ENCODE data around the gene PPAT.
A peak's percentile ranks its signal among the peaks of the same experiment; 100 is the strongest.
"Not testable (repeated sequence)": the region's sequence is repeated elsewhere in the genome, so short reads cannot be mapped to it uniquely, and the experiment has no call there.

PPAT gene

DNA sequence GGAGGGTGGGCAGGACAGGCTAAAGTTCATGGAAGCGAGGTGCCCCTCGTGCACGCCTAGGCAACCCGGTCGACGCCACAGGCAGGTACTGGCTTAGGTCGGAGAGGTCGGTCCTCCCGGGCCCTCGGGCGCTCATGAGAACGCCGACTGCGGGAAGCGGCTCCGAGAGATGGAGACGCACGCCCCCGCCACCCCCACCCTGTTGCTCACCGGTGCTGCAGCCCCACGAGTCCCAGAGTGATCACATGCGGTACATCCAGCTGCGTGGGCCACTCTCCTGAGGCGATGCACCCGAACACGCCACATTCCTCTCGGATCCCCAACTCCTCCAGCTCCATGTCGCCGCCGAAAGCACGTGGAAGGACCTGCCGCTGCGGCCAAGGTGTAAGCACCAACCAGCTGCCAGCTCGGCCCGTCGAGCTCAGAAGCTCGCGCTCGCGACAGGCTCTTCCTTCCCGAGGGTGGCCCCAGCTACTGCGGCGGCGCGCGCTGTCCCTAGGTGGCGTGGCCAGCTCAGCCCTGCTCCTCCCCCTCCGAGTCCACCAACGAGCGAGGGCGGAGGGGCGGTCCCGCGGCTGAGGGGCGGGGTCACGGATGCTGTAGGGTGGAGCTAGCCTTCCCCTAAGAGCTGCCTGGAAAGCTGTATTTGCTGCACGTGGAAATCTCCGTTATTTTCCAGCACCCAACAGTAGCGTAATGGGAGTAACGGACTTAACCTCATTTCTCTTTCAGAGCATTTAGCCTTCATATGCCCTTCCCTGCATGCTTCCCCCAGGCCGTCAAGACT is at the start of gene PPAT:
PPAT (minus strand) TSS at position 476 of the 787 bp plus-strand sequence; CDS start at position 338, 138 bp downstream.
- DNase-seq = peak; percentile 98

DNA sequence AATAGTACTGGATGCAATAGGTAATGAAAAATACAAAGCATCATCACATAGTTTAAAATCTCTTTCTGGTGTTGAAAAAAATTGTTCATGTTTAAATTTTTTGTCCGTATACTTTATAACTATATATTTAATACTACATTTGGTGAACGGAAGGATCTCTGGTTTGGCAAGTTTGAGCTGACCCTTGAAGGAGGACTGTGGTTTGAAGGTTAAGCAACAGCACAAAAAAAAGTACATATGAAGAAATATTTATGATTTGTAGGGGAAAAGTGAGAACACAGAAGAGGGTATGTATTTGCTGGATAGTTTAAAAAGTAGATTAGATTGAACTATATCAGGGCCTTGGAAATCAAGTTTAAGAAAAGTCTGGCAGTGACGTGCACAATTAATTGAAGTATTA is 45.3 kb upstream of the PPAT start:
- DNase-seq = no peak

DNA sequence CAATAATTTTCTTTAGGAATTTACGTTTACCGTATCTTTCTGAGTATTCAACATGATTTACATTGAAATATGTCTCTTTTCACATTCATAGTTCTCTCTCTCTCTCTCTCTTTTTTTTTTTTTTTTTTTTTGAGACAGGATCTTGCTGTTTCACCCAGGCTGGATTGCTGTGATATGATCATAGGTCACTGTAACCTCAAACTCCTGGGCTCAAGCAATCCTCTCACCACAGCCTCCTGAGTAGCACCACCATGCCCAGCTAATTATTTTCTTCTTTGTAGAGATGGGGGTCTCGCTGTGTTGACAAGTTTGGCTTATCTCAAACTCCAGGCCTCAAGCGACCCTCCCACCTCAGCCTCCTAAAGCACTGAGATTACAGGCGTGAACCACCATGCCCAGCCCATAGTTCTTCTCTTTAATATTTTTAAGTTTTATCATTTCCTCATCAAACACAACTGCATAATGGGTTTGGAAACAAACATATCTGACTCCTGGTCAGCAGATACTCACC is 41.8 kb upstream of the PPAT start:
- no peak for DNase-seq

DNA sequence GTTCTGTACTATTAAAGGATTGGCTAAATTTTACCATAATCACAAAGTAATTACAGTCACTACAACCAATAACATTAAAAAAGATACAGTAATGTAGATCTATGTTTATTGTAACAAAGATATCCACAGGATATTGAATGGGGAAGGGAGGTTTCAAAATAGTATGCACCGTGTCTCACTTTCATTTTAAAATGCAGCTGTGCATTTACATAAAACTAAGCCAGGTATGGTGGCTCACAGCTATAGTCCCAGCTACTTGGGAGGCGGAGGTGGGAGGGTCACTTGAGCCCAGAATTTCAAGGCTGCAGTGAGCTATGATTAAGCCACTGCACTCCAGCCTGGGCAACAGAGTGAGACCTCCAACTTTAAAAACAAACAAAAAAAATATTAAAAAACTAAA is 40.5 kb upstream of the PPAT start:
- no peak for DNase-seq

DNA sequence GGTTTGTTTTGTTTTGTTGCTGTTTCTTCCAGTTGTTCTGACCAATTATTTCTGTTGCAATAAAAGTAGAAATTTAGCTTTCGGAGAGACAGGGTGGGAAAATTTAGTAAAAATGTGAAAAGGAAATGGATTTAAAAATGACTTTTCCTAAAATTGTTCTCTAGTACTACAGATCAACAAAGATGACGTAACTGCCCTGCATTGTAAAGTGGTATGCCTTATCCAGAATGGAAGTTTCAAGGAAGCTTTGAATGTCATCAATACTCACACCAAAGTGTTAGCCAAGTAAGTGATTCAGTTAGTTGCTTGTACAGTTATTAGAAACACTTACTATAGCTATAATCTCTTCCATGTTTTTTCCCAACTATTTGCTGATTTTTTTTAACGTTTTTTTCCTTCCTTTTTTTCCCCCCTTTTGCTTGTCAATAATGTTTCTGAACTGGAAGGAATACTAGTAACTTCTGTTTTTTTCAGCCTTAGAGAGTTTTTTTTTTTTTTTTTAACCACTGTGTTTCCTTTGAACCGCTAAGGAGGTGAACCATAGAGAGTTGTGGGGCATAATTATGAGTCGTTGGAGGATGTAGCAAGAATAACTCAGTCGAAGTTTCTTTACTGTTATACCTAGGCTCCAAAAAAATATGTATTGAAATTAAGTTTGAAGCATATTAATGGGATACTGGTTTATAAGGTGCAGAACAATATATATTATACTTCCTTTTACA is 34.2 kb upstream of the PPAT start:
- no peak for DNase-seq

DNA sequence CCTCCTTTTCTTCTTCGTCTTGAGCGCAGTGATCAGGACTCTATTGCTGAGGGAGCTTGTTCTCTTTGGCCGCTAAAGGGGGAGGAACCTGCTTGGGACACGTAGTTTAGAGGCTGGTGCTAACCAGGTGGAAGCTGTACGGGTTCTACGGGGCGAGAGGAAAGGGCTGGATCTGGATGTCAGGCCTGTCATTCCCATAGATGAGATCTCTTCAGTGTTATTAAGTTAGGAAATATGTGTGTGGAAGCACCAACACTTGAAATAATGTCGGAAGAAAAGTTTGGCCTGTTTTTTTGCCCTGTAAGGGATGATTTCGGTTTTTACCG is 32.6 kb upstream of the PPAT start:
- no peak for DNase-seq

DNA sequence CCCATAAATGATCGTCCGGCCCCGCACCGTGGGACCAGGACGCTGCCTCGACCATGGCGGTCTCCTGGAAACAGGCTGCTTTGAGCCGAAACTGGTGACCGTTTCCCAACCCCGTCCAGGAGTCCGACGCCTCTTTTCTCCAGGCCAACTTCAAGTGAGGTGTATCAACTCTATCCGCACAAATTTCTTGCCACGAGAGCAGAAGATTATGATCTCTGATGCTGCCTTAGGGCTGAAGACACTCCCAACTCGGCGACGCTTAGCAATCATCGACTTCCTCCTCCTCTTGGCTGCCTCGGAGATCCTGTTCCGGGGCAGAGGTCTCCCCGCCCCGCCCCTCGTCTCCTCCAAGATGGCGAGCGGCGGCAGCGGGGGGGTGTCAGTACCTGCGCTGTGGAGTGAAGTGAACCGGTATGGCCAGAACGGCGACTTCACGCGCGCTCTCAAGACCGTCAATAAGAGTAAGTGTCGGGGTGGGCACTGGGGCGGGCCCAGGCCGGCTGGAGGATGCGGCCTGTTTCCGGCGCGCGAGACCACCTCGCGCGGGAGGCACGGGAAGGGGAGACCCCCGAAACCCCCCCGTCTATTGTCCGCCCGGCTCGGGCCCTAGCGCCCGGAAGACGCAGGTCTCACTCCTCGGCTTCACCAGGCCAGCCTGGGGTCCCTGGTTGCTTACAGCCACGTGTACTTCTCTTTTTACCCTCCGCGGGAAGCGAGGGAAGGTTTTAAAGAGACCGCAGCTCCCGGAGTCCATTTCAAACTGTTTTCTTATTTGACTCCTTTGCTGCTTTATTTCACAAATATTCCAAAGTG is 32.1 kb upstream of the PPAT start, which contains the start of gene SRP72:
SRP72 (plus strand) TSS at position 334 of the 813 bp plus-strand sequence; CDS start at position 353, 19 bp downstream.
- DNase-seq = peak; percentile 86

DNA sequence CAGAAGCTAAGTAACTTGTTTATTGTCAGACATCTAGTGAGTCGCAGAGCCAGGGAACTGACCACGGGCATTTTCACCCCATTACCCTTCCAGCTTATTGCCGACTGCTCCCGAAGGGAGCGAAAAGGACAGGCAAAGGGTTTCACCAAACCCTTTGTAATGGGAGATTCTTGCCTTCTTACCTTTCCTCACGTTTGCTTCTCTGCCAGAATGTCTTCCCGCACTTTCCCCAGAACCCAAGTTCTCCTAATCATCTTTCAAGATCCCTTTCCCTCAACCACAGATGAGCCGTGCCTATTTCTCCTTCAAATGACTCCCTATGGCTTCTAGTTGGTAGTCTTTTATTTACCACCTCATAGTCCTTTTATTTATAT is 31.5 kb upstream of the PPAT start:
- no peak for DNase-seq

DNA sequence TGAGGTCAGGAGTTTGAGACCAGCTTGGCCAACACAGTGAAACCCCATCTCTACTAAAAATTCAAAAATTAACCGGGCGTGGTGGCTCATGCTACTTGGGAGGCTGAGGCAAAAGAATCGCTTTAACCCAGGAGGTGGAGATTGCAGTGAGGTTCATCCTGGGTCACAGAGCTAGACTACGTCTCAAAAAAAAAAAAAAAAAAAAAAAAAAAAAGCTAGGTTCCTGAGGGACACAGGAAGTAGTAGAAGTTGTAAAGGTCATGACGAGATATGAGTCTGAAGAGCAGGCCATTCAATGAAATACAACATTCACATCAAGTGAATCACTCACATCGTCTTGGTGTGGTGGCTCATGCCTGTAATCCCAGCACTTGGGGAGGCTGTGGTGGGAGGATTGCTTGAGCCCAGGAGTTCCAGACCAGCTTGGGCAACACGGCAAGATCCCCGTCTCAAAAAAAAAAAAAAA is 30.9 kb upstream of the PPAT start:
- DNase-seq = not testable (repeated sequence)

DNA sequence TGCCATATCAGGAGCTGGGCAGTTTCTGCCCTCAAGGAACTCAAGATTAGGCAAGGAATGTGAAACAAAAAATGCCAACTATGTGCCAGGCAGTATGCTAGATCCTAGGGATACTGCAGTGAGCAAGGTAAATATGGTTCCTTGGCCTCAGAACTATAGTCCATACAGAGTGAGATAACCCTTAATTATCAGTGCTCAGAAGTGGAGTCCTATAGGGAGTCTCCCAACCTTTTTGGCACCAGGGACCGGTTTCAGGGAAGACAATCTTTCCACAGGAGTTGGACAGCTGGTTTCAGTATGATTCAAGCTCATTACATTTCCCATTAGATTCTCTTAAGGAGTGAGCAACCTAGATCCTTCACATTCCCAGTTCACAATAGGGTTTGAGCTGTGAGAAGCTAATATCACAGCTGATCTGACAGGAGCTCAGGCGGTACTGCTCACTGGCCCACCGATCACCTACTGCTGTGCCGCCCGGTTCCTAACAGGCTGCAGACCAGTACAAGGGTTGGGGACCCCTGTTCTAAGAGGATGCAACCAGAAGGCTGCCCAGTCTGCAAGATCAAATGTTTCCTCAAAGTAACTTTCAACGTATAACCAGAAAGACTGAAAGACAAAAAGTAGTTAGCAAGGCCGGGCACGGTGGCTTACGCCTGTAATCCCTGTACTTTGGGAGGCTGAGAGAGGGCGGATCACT is 30.3 kb upstream of the PPAT start:
- no peak for DNase-seq

DNA sequence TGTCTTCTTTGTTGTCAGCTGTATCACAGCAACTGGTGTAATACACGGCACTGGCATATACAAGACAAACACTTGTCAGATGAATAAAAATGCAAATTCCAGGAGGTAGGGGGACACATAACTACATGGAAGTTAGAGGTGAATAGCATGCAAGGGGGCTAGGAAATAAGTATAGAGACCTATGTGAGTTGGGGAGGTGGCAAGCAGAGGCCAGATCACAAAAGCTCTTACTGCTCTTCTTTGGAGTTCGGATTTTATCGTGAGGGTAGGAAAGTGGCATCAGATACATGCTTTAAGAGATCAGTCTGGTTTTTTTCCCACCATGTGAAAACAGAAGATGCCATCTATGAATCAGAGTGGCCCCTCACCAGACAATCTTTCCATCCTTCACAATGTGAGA is 29.2 kb upstream of the PPAT start:
- DNase-seq = no peak

DNA sequence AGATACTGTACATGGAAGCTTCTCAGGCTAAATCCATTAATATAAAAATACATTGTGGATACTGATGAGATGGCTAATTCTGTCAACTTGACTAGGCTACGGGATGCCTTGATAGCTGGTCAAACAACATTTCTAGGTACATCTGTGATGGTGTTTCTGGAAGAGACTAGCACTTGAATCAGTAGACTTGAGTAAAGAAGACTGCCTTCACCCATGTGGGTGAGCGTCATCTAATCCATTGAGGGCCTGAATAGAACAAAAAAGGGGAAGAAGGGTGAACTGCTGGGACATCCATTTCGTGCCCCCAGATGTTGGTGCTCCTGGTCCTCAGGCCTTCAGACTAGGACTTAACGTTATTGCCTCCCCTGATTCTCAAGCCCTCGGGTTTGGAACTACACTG is 28.3 kb upstream of the PPAT start:
- no peak for DNase-seq

DNA sequence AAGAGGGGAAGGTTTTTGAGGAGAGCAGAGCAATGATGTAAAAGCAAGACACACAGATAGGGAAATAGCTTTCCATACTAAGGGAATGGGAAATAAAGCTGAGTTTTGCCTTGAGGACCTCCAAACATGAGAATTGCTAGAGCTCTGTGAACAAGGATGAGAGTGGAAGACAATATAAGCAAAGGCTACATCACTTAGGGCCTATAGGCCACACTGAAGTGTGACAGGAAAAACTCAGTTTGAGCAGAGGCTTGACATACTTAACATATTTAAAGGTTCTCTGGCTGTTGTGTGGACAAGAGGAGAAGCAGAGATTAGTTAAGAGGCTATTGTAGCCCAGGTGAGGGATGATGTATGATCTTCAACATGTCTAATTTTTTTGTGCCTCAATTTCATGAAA is 26.7 kb upstream of the PPAT start:
- DNase-seq = no peak

DNA sequence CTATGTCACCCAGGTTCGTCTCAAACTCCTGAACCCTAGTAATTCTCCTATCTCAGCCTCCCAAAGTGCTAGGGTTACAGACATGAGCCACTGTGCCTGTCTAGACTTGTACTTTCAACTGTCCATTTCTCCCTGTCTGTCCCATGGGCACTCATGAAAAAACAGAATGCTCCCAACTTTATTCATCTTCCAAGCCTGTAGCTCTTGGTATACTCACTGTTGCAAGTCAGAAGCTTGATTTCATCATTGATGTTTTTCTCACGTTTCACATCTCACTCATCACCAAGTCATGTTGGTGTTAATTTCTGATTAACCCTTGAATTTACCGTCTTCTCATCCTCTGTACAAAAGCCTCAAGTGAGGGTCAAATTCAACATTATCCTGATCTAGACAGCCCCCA is 24.7 kb upstream of the PPAT start:
- no peak for DNase-seq

DNA sequence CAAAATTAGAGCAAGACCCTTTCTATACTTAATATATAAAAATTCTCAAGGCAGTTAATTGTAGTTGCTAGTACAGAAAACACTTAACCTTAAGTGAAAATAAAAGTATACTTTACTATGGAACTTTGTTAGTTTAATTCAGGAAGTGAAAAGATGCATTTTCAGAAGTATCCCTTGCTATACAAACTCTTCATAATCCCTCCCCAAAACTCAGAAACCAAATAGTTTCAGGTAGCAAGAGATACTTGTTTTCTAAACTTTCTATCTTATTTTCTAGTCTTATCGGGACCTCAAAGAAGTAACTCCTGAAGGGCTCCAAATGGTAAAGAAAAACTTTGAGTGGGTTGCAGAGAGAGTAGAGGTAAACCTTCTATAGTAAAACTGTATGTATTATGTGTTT is 14.9 kb upstream of the PPAT start:
- no peak for DNase-seq

DNA sequence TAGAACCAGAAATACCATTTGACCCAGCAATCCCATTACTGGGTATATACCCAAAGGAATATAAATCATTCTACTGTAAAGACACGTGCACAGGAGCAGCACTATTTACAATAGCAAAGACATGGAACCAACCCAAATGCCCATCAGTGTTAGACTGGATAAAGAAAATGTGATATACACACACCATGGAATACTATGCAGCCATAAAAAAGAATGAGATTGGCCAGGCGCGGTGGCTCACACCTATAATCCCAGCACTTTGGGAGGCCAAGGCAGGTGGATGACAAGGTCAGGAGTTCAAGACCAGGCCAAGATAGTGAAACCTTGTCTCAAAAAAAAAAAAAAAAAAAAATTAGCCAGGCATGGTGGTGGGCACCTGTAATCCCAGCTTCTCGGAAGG is 14.1 kb upstream of the PPAT start:
- not testable (repeated sequence) for DNase-seq

DNA sequence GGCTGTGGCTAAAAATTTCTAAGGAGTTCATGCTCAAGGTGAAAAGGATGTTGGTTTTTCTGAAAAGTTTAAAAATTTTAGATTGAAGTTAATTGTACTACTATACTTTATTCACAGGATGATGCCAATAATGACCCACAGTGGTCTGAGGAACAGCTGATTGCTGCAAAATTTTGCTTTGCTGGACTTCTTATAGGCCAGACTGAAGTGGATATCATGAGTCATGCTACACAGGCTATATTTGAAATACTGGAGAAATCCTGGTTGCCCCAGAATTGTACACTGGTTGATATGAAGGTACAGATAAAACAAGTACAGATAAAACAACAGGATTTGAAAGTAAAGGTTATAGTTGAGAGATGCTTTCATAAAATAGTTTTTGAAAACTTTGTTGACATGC is 12.9 kb upstream of the PPAT start:
- no peak for DNase-seq

DNA sequence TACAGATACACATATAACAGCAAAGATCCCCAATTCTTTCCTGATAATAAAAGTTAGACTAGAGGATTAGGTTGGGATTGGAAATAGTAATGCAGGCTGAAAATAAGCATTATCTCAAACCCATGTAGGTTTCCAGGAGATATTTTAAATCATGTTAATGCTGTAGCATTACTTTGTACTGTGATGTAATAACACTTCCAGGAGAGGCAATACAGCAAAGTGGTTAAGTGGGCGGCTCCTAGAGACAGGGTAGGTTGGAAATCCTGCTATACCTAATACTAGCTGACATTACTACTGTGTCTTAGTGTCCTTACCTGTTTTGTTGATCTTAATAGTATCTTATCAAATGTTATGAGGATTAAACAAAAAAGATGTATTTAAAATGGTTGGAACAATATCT is 10.3 kb upstream of the PPAT start:
- DNase-seq = no peak

DNA sequence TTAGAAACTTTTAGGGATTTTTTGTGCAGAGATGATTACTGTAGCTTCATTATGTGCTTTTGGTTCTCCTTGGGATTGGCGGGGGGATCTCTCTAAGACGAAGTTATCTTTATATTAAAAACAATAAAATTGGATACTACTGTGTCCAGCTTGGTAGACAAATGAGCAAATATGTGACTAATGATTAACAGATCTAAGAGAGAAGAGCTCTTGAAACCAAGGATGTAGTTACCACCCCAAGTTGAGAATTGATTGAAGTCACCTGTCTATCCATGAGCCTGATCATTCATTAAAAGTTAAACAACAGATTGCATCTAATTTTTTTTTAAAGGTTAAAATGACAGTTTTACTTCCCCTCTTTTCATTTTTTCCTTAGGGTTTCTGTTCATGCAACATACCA is 9.3 kb upstream of the PPAT start:
- DNase-seq = no peak

DNA sequence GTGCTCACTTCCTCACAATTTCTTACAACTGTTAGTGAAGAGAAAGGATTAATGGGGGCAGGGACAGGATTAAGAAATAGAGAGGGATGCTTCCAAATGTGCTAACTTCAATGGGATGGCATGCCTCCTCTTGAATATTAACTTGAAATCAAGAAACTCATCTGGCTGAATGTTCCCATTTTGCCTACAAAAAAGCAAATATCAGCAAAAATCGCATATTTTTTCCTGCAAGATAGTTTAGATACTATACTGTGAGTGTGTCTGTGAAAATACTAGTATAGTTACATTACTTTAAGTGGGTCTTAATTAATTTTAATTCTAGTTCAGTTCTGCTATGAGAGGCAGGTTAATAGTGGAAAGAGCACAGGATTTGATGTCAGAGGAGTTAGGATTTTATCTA is 5.6 kb upstream of the PPAT start:
- DNase-seq = no peak

DNA sequence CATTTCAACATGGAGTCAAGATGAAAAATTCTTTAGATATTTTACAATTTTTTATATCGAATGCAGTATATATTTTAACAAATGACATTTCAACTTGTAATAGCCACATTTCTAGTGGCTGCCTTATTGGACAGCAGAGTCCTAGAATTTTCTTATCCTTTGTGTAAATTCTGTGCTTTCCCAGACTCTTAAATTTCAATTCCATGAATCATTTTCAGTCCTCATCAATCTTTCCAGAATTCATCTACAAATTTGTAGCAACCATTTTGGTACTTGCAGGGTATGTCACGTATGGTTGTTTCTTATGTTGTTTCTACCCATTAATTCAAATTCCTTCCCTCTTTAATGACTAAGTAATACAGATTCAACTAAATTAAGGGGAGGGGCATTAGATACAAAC is 3.4 kb upstream of the PPAT start:
- DNase-seq = no peak

DNA sequence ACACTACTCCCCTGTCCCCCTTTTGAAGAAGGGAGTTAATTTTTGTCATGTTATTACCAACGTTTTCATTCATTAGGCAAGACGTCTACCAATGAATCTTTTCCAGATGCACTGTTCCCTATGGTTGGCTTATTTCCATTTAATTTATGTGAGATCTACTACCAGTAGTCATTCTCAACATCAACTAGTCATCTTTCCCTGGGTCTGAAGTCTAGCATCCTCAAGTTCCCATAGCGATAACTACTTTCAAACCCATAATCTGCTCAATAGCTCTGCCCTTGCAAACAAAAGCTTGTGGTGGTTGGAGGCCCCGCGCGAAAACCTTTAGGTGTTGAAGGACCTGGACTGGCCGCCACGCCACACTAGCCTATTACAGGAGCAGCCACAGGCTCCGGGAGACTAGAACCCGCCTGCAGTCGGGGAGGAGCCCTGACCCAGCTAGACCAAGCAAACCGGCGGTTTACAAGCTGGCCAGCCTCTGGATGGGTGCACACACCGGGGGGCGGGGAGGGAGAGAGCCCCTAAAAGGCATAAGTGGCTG is 746 bp downstream of the PPAT start:
- peak; percentile 71 for DNase-seq

DNA sequence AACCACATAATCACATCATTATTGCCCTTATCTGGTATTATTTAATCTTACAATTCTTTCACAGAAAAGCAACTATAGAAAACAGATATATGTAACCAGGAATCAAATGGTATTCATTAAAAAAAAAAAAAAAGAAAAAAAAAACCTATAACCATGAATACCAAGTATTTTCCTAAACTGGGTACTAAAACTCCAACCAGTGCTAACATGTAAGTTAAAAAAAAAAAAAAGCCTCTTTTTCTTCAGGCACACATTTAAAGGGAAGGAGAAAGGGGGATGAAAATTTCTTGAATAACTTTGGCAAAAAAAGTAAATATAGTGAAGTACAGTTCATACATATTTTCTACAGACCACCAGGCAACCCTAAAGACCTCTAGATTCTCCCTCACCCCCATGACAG is 2.1 kb downstream of the PPAT start:
- DNase-seq = no peak
